HCT116 (cell line): ENCODE data around the gene USP30.

ENCODE experiments used
- CTCF ChIP-seq, 3 experiments: fragments of 200-600 bp in 1 of 3; sonication (generic) in 1 of 3; IDR thresholded peaks in 2 of 3; conservative IDR thresholded peaks in 1 of 3; 2 replicates each; pipeline ENCODE4 v1.5.1; 2012 to 2017; ENCODE audit warnings: low read depth in 2 of 3, low read length in 2 of 3, antibody characterized with exemption in 1 of 3, borderline replicate concordance in 1 of 3, control low read depth in 1 of 3, mild to moderate bottlenecking in 1 of 3, mixed read lengths in 1 of 3, mixed run types in 1 of 3, moderate library complexity in 1 of 3; ENCODE audit not compliant: insufficient read depth in 1 of 3
- ELF1 ChIP-seq: IDR thresholded peaks from 2 replicates; pipeline ENCODE4 v1.6.1; 2012; ENCODE audit warnings: low read depth, borderline replicate concordance
- POLR2AphosphoS5 ChIP-seq: IDR thresholded peaks from 2 replicates; pipeline ENCODE4 v1.6.1; 2011; ENCODE audit warnings: mild to moderate bottlenecking, low read depth, low read length, moderate library complexity
- RAD21 ChIP-seq: IDR thresholded peaks from 2 replicates; pipeline ENCODE4 v1.6.1; 2012; ENCODE audit warnings: low read depth, mild to moderate bottlenecking
- SP1 ChIP-seq: IDR thresholded peaks from 2 replicates; pipeline ENCODE4 v1.6.1; 2012; ENCODE audit warnings: low read depth
- SRF ChIP-seq: IDR thresholded peaks from 2 replicates; pipeline ENCODE4 v1.6.1; 2012; ENCODE audit warnings: low read depth
- TF ChIP-seq, protein P1 (sequence below): IDR thresholded peaks from 2 replicates; pipeline ENCODE4 v1.6.1; 2012

- TF ChIP-seq SP1 (no peak), POLR2AphosphoS5 (no peak), ELF1 (no peak), CTCF (IDR thresholded peaks at IDR 0.05 in 2 of 3, conservative IDR thresholded peaks at IDR 0.05 in 1 of 3; ENCODE audit: borderline replicate concordance in 1 of 3, insufficient read depth in 1 of 3, low read depth in 2 of 3, low read length in 2 of 3) (no peak), SRF (no peak), RAD21 (no peak)
- TF ChIP-seq, protein P1, sequence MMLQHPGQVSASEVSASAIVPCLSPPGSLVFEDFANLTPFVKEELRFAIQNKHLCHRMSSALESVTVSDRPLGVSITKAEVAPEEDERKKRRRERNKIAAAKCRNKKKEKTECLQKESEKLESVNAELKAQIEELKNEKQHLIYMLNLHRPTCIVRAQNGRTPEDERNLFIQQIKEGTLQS, result no peak
Measured at GRCh38 chr12:109020146-109020795, 32.1 kb upstream of the USP30 start.
